GOT3 (cell line): ENCODE data around the gene MT1A.

Experiments used
- DNase-seq: peaks from one replicate; lab custom pipeline; 2025; ENCODE audit warnings: mixed read lengths; lab: John Stamatoyannopoulos, UW

The MT1A gene

GRCh38 chr16:56631197-56631596 is 7.3 kb upstream of the MT1A start:
- no peak for DNase-seq

DNA sequence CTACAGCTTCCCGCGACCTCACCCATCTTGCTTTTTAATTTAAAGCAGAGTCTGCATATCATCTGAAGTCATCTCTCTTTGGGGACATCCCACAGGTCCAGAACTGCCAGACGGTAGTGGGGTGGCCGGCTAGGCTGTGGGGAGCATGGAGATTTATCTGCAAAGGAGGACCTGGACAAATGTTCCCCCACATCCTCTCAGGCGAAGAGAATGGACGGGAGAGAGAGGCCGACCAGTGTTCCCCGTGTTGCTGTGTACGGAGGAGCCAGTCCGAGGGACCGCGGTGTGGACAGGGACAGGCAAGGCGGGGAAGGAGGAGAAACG is 6.7 kb upstream of the MT1A start:
- DNase-seq: no peak

- no peak for DNase-seq
Observed at GRCh38 chr16:56632156-56632847, 6.2 kb upstream of the MT1A start, which contains the start of gene MT1M. TSS of gene MT1M (plus strand) at chr16:56632659. CDS start at chr16:56632732, 73 bp downstream.

- DNase-seq: no peak
Observed at GRCh38 chr16:56632848-56633365, 5.6 kb upstream of the MT1A start.

DNA sequence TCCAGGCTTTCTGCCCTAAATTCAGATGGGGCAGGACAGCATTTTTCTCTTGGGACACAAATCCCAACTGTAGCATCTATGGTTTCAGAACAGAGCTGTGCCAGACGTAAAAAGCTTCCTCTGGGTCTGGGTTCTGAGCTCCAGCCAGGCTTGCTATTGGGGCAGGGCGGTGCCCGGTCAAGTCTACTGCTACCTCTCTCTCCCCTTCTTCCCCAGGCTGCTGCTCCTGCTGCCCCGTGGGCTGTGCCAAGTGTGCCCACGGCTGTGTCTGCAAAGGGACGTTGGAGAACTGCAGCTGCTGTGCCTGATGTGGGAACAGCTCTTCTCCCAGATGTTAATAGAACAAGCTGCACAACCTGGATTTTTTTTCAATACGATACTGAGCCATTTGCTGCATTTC is 4.9 kb upstream of the MT1A start:
- no peak for DNase-seq

GRCh38 chr16:56634715-56635440 is 3.6 kb upstream of the MT1A start:
- no peak for DNase-seq

DNA sequence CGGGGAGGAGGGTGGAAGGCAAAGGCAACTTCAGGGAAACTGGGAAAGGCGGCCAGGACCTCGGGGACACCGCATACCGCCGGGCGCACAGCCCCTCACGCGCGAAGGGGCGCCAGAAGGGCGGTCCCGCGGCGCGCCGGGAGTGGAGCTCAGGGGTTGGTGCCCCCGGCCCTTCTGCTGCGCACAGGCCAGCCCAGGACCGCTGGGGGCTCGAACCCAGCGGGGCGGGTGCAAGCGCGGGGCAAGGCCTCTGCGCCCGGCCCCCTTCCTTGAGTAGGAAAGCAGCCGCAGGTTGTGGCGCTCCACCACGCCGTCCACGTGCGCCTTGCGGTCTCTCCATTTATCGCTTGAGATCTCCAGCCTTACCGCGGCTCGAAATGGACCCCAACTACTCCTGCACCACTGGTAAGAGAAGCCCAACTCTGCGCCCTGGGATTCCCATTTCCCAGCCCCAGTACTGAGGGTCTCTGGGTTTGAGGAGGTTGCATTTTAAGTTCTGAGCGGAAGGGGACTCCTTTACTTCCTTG is 3.0 kb upstream of the MT1A start:
- DNase-seq: no peak

DNA sequence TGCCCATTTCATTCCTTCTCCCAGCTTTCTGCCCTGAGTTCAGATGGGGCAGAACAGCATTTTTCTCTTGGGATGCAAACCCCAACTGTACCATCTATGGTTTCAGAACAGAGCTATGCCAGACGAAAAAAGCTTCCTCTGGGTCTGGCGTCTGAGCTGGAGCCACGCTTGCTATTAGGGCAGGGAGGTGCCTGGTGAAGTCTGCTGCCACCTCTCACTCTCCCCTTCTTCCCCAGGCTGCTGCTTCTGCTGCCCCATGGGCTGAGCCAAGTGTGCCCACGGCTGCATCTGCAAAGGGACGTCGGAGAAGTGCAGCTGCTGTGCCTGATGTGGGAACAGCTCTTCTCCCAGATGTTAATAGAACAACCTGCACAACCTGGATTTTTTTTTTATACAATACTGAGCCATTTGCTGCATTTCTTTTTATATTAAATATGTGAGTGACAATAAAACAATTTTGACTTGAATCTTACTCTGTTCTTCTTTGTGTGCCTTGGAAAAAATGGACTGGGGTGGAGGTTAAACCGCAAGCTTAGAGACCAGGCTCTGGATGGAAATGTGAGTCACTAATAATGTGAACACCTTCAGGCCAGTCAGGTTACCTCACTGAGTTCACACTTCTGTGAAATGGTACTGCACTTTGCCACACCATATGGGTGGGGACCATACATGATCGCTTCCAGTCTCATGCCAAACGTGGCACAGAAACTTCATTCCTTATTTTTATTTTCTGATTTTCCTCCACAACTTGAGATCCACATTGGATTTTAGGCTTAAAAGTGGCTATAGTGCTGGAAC is 1.7 kb upstream of the MT1A start:
- no peak for DNase-seq

GRCh38 chr16:56639045-56639444 is 579 bp downstream of the MT1A start:
- no peak for DNase-seq

- DNase-seq: no peak
Observed at GRCh38 chr16:56640076-56640475, 1.6 kb downstream of the MT1A start.

GRCh38 chr16:56641166-56641565 is 2.7 kb downstream of the MT1A start:
- no peak for DNase-seq

DNA sequence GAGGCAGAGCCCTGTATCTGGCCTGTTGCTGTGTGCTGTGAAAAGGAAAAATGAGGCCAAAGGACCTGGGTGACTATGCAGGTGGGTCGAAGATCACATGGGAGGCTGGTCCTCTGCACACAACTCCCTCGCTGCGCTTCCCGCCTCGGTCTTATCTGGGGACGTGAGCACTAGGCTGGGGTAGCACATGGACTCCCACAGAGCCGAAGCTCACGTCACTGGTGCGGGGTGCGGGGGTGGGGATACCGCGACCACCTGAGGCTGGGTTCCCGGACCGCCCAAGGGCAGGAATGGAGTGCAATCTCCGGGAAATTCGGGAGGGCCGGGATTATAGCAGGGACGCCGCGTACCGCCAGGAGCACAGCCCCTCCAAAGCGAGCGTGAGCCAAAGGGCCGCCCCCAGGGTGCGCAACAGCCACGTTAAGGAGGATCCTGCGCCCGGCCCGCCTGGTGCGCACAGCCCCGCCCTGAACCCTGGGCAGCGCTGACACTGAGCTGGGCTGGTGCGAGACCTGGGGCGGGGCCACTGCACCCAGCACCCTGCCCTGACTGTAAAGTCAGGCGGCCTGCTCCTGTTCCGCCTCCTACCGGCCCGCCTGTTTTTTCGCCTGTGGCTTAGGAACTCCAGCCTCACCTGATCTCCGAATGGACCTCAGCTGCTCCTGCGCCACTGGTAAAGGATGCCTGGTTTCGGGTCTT is 4.8 kb downstream of the MT1A start:
- peak; percentile 15 for DNase-seq

DNA sequence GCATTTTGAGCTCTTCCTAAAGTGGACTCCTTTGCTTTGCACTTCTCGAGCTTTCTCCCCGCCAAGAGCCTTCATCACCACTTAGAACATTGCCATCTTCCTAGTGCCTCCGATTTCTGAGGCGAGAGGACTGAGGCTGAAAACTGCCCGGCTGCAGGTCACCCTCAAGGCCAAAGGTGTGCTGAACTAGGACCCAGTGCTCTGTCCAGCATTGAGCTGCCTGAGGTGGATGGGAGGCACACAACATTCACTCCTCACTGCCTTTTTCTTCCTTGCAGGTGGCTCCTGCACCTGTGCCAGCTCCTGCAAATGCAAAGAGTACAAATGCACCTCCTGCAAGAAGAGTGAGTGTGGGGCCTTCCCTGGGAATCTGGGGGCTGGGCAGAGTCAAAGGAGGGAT is 5.4 kb downstream of the MT1A start:
- DNase-seq: no peak

GRCh38 chr16:56645311-56645710 is 6.8 kb downstream of the MT1A start:
- no peak for DNase-seq

GRCh38 chr16:56645838-56646237 is 7.4 kb downstream of the MT1A start:
- no peak for DNase-seq

- DNase-seq: no peak
Observed at GRCh38 chr16:56647641-56648431, 9.4 kb downstream of the MT1A start.

DNA sequence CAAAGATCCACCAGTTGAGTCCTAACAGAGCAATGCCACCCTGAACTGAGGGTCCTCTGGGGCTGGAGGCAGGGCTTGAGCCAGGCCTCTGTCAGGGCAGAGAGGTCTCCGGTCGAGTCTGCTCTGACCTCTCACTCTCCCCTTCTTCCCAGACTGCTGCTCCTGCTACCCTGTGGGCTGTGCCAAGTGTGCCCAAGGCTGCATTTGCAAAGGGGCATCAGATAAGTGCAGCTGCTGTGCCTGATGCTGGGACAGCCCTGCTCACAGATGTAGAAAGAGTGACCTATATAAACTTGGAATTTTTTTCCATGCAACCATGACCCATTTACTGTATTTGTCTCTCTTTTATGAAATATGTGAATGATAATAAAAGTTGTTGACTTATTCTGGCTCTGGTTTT is 10.8 kb downstream of the MT1A start:
- DNase-seq: no peak

DNA sequence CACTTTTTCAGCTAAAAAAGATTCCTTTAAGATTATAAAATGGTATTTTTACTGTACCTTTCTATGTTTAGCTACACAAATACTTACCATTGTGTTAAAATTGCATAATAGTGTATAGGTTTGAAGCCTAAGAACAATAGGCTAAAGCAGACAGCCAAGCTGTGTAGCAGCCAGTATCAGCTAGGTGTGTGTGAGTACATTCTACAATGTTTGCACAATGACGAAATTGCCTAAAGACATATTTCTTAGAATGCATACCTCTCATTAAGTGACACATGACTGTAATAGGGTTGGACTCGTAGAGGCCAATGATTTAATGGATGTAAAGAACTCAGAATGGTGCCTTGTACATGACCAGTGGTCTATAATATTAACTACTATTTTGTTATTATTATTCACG is 11.4 kb downstream of the MT1A start:
- DNase-seq: no peak

GRCh38 chr16:56651586-56651985 is 13.1 kb downstream of the MT1A start, which contains the start of gene MT1B:
TSS of gene MT1B (plus strand) at chr16:56651886. CDS start at chr16:56651954, 68 bp downstream.
- DNase-seq: no peak

DNA sequence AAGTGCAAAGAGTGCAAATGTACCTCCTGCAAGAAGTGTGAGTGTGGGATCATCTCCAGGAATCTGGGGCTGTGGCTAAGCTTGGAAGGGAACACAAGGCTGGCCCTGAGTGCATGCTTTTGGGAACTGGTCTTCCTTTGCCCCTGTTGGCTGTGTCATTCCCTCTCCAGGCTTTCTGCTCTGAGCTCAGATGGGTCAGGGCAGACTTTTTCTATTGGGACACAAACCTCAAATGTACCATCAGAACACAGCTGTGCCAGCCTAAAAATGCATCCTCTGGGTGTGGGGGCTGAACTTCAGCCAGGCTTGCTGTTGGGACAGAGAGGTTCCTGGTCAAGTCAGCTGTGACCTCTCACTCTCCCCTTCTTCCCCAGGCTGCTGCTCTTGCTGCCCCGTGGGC is 14.1 kb downstream of the MT1A start:
- DNase-seq: no peak

- DNase-seq: no peak
Observed at GRCh38 chr16:56653218-56653617, 14.8 kb downstream of the MT1A start.
